Measurements from ENCODE around the gene KIDINS220. TPM values are rescaled to one million over a fixed set of nuclear protein-coding genes. Genes with fewer than 3 reads are reported as not detected.

The KIDINS220 gene
- total RNA-seq, 1 experiment from 2014 or later, result 19.6 TPM

GRCh38 chr2:8851811-8852560, 14.6 kb upstream of the KIDINS220 start:
- DNase-seq (ENCODE audit: low read depth), result no peak

GRCh38 chr2:8850845-8851487, 13.6 kb upstream of the KIDINS220 start:
- no peak for DNase-seq (ENCODE audit: low read depth)

- DNase-seq (ENCODE audit: low read depth), result peak; percentile 28
These were observed 11.9 kb upstream of the KIDINS220 start for GRCh38 chr2:8849327-8849726.

- DNase-seq (ENCODE audit: low read depth), result no peak
These were observed 11.1 kb upstream of the KIDINS220 start for GRCh38 chr2:8848328-8849100.

- DNase-seq (ENCODE audit: low read depth), result no peak
These were observed 10.0 kb upstream of the KIDINS220 start for GRCh38 chr2:8847400-8847799.

GRCh38 chr2:8841932-8842331, 4.5 kb upstream of the KIDINS220 start:
- DNase-seq (ENCODE audit: low read depth), result no peak

- DNase-seq (ENCODE audit: low read depth), result no peak
These were observed 3.2 kb upstream of the KIDINS220 start for GRCh38 chr2:8840475-8841091.

- DNase-seq (ENCODE audit: low read depth), result no peak
These were observed 2.0 kb upstream of the KIDINS220 start for GRCh38 chr2:8839189-8839965.

GRCh38 chr2:8837795-8838140, 355 bp upstream of the KIDINS220 start:
- no peak for DNase-seq (ENCODE audit: low read depth)

GRCh38 chr2:8835279-8835678, 2.1 kb downstream of the KIDINS220 start:
- DNase-seq (ENCODE audit: low read depth), result no peak

GRCh38 chr2:8833853-8834252, 3.6 kb downstream of the KIDINS220 start:
- no peak for DNase-seq (ENCODE audit: low read depth)

- DNase-seq (ENCODE audit: low read depth), result no peak
These were observed 5.9 kb downstream of the KIDINS220 start for GRCh38 chr2:8831516-8831915.

- no peak for DNase-seq (ENCODE audit: low read depth)
These were observed 9.7 kb downstream of the KIDINS220 start for GRCh38 chr2:8827729-8828128.

GRCh38 chr2:8822218-8822617, 15.2 kb downstream of the KIDINS220 start:
- DNase-seq (ENCODE audit: low read depth), result no peak

GRCh38 chr2:8821276-8822217, 15.9 kb downstream of the KIDINS220 start:
- DNase-seq (ENCODE audit: low read depth), result no peak

GRCh38 chr2:8819948-8820347, 17.5 kb downstream of the KIDINS220 start:
- DNase-seq (ENCODE audit: low read depth), result no peak

GRCh38 chr2:8819194-8819593, 18.2 kb downstream of the KIDINS220 start:
- DNase-seq (ENCODE audit: low read depth), result no peak

- no peak for DNase-seq (ENCODE audit: low read depth)
These were observed 20.2 kb downstream of the KIDINS220 start for GRCh38 chr2:8817221-8817620.

GRCh38 chr2:8806885-8807704, 30.3 kb downstream of the KIDINS220 start:
- DNase-seq (ENCODE audit: low read depth), result no peak
